NAMALWA (cell line): ENCODE results near the gene CTRL.

Source experiments
- DNase-seq: peaks from one replicate; pipeline ENCODE4 v3.0.0-alpha.2; 2015; ENCODE audit warnings: low spot score

The CTRL gene

DNA sequence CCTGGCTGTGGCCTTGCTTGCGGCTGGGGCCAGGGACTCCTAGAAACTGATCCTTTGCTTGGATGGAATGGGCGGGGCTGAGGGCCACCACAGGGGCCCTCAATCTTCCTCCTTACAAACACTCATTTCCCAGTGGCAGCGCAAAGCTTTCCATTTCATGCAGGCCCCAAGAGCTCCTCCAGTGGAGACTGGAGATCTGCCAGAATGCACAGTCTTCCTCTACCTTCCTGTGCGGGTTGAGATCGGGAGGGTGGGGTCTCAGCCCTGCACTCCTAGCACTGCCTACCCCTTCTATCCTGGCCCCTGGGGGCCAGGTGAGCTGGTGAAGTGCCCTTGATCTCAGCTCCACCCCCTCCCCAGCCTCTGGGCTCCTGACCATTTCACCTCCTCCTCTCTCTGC lies 45.3 kb downstream of the CTRL start:
- DNase-seq = no peak

DNA sequence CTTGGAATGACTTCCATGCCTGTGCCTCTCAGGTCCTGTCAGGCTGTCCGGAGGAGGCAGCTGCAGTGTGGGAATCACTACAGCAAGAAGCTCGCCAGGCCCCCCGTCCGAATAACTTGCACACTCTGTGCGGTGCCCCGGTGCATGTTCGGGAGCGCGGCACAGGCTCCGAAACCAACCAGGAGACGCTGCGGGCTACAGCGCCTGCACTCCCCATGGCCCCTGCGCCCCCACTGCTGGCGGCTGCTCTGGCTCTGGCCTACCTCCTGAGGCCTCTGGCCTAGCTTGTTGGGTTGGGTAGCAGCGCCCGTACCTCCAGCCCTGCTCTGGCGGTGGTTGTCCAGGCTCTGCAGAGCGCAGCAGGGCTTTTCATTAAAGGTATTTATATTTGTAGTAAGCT lies 45.7 kb downstream of the CTRL start:
- no peak for DNase-seq

DNA sequence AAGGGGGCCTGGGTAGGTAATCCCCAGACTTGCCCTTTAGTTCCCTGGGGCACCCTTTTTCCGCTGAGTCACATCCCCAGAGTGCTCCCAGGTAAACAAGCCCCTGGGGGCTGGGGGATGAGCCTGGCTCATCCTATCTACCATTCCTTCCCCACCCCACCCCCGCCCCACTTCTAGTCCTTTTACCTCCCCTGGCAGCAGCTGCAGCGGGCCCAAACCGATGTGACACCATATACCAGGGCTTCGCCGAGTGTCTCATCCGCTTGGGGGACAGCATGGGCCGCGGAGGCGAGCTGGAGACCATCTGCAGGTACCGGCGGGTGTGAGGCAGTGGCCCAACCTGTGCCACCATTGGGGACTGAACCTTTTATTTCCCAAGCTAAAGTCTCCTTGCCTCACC lies 46.1 kb downstream of the CTRL start:
- no peak for DNase-seq

DNA sequence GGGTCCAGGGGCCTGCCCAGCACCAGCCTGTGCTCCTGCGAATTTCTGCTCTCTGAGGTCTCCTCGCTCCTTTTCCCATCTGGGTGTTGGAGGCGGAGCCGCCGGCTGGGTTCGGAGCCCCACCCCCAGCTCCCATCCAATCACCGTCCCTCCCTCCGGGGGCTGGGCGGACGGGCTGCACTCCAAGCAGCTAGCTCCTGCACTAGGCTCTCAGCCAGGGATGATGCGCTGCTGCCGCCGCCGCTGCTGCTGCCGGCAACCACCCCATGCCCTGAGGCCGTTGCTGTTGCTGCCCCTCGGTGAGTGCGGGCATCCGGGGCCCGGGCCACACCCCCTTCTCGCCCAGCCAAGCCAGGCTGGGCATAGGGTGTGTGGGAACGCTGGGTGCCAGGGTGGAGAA lies 47.0 kb downstream of the CTRL start, which contains the start of gene NRN1L:
NRN1L (plus strand) TSS at position 202 of the 400 bp plus-strand sequence; CDS start at position 221, 19 bp downstream.
- no peak for DNase-seq

DNA sequence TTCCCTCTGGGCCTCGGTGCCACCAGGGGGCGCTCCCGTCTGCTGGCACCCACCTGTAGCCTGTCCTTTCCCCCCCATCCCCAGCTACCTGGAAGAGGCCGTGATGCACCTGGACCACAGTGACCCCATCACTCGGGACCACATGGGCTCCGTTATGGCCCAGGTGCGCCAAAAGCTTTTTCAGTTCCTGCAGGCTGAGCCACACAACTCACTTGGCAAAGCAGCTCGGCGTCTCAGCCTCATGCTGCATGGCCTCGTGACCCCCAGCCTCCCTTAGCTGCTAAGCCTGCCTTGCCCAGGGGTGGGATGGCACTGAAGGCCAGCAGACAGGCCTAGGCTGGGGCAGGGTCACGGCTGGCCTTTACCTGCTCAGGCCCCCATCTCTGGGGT lies 47.8 kb downstream of the CTRL start:
- DNase-seq = peak; percentile 67

DNA sequence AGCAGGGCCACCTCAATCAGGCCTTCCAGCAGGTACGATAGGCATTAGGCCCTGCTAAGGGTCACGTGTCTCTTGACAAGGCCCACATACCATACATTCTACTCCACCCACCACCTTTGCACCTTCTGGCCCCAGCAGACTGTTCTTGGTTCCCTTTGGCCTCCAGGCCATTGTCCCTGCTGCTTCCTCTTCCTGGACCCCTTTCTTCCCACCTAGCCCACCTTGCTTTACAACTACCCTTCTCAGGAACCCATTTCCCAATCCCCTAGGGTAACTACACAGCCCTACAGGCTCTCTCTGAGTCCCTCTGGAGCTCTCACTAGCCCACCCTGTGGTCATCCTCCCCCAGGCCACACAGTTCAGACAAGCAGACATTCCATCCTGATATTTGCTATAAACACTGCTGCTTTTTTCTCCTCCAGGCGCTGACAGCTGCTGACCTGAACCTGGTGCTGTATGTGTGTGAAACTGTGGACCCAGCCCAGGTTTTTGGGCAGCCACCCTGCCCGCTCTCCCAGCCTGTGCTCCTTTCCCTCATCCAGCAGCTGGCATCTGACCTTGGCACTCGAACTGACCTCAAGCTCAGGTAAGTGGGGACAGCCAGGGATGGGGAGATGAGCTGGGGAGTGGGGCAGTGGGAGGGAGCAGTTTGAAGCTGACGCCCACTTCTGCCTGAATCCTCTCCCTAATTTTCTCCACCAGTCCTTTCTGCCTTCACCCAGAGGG lies 48.4 kb downstream of the CTRL start:
- no peak for DNase-seq

DNA sequence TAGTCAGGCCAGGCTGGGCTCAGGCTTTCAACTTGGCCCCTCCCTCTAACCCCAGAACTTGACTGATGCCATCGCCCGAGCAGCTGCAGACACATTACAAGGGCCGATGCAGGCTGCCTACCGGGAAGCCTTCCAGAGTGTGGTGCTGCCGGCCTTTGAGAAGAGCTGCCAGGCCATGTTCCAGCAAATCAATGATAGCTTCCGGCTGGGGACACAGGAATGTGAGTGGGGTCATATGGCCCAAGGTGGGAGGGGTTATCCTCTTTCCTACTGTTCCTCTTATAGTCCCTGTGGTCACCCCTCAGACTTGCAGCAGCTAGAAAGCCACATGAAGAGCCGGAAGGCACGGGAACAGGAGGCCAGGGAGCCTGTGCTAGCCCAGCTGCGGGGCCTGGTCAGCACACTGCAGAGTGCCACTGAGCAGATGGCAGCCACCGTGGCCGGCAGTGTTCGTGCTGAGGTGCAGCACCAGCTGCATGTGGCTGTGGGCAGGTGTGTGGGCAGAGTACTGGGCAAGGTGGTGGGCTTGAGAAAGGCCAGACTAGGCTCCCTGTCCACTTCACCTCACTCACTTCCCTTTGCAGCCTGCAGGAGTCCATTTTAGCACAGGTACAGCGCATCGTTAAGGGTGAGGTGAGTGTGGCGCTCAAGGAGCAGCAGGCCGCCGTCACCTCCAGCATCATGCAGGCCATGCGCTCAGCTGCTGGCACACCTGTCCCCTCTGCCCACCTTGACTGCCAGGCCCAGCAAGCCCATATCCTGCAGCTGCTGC lies 49.1 kb downstream of the CTRL start:
- no peak for DNase-seq

DNA sequence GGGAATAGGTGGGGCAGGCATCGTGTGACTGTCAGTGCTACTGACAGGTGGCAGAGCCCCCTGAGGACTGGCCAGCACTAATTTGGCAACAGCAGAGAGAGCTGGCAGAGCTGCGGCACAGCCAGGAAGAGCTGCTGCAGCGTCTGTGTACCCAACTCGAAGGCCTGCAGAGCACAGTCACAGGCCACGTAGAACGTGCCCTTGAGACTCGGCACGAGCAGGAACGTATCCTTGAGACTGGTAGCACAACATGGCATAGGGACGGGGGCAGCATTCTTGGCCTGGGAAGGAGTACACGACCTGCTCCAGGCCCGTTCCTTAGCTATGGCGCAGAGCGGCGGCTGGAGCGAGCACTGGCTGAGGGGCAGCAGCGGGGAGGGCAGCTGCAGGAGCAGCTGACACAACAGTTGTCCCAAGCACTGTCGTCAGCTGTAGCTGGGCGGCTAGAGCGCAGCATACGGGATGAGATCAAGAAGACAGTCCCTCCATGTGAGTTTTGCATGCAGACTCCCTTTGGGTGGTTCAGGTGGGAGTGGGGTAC lies 50.0 kb downstream of the CTRL start:
- no peak for DNase-seq

DNA sequence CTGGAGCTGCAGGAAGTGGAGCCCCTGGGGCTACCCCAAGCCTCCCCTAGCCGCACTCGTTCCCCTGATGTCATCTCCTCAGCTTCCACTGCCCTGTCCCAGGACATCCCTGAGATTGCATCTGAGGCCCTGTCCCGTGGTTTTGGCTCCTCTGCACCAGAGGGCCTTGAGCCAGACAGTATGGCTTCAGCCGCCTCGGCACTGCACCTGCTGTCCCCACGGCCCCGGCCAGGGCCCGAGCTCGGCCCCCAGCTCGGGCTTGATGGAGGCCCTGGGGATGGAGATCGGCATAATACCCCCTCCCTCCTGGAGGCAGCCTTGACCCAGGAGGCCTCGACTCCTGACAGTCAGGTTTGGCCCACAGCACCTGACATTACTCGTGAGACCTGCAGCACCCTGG lies 51.1 kb downstream of the CTRL start:
- DNase-seq = no peak

DNA sequence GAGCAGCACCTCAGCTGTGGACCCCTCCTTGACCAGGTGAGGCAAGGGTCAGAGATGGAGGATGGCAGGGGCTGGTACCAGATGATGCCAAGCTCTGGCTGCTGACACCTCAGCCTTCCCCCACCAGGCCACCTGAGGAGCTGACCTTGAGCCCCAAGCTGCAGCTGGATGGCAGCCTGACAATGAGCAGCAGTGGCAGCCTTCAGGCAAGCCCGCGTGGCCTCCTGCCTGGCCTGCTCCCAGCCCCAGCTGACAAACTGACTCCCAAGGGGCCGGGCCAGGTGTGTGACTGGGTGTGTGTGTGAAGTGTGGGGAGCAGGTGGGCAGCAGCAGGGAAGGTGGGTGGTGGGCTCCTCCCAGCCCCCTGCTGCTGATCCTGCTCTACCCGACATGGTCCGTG lies 51.7 kb downstream of the CTRL start:
- no peak for DNase-seq
